ENCODE measurements around the gene CHST12.

DNA sequence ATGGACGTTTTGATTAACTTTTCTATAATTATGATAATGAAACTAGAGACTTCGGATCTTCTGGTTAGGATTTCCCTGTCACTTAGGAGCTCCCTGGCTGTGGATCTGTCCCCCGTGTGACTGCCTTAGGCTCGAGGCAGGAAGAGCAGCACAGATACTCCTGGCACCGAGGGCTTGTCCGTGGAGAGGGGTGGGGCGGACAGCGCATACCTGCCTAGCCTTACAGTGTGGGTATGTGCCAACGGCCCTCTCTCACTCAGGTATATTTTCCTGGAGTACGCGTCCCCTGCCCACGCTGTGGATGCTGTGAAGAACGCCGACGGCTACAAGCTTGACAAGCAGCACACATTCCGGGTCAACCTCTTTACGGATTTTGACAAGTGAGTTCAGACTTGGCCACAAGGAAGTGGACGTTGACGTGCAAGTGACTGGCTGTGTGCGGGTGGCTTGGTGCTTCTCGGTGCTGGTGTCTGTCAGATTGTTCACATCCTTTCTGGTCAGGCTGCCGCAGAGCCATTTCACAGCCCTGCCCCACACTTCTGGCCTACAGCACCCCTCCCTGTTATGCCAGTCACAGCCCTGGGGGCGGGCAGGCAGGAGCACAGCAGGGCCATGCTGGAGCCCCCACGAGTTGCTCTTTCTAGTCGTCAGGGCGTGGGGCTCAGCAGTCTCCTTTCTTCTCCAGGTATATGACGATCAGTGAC is 40.9 kb upstream of the CHST12 start:
- TF ChIP-seq CTCF (IDR thresholded peaks at IDR 0.05; ENCODE audit: low read length) (no peak), EZH2 (optimal IDR thresholded peaks at IDR 0.05; ENCODE audit: low read depth, low read length) (no peak)

All from MM.1S (cell line).